HG03025 (cell line): Measurements from ENCODE around the gene MED15.
"Not testable (repeated sequence)": the region's sequence is repeated elsewhere in the genome, so short reads cannot be mapped to it uniquely, and the experiment has no call there.

ENCODE experiments used
- ATAC-seq: cut with Tn5 transposase; IDR thresholded peaks from one replicate; pipeline ENCODE4 v1.9.1; 2021; ENCODE audit warnings: mild to moderate bottlenecking, moderate library complexity; ENCODE audit not compliant: unreplicated experiment, low FRiP score

The MED15 gene

DNA sequence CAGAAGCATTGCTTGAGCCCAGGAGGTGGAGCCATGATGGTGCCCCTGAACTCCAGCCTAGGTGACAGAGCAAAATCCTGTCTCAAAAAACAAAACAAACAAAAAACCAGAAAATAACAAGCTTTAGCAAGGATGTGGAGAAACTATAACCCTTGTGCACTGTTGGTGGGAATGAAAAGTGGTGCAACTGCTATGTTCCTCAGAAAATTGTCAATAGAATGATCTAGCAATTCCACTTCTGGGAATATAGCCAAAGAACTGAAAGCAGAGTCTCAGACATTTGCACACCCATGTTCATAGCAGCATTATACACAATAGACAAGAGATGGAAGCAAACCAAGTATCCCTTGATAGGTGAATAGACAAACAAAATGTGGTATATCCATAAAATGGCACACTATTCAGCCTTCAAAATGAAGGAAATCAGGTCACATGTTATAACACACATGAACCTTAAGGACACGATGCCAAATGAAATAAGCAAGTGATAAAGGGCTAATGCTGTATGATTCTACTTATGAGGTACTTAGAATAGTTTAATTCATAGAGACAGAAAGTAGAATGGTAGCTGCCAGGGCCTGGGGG lies 27.7 kb upstream of the MED15 start:
- no peak for ATAC-seq

DNA sequence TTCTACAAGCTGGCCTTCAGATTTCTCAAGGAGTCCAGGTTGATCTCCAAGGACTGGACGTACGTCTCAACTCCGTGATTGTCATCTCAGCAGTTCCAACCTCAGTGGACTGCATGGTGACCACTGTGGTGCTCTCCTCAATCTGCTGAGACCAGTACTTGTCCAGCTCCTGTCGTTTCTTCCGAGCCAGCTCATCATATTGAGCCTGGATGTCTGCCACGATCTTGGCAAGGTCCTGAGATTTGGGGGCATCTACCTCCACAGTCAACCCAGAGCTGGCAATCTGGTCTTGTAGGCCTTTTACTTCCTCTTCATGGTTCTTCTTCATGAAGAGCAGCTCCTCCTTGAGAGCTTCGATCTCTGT lies 24.3 kb upstream of the MED15 start:
- ATAC-seq = not testable (repeated sequence)

DNA sequence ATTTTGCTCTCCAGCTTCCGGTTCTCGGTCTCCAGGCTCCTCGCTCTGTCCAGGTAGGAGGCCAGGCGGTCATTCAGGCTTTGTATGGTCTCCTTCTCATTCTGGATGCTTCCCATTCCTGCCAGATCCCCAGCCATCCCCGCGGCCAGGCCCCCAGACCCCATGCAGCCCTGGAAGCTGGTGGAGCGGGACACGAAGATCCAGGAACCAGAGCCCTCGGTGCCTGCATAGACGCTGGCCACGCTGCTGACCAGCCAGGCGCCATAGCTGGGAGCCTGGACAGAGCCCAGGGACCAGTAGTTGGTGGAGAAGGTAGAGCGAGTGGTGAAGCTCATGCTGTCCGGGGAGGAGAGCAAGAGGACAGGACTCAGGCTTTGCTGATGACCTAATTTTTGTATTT lies 23.6 kb upstream of the MED15 start:
- ATAC-seq = no peak

DNA sequence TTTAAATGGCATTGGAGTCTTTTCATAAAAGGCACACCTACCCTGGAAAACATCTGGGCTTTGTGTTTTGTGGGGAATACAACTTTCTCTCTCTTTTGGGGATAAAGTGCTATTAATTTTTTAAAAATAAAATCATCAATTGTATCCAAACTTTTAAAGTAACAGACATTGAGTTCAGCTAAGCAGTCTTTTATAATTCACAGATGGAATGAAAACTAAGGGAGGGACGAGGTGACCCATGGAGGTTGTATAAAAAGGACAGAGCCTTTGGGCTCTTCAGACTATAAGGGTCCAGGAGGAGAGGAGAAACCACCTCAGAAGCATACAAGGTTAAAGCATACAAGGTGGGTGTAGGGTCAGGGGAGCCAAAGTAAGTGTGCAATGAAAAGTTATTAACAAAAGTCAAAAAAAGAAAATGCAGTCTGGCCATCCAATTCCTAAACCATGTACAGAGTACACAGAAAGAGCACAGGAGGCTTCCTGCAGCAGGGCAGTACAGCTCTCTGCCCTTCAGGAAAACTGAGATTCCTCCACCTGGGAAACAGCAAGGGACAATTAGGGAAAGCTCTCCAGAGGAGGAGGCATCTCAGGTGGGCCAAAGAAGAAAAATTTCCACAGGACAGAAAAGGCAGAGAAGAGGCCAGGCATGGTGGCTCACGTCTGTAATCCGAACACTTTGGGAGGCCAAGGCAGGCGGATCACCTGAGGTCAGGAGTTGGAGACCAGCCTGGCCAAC lies 22.3 kb upstream of the MED15 start:
- no peak for ATAC-seq

DNA sequence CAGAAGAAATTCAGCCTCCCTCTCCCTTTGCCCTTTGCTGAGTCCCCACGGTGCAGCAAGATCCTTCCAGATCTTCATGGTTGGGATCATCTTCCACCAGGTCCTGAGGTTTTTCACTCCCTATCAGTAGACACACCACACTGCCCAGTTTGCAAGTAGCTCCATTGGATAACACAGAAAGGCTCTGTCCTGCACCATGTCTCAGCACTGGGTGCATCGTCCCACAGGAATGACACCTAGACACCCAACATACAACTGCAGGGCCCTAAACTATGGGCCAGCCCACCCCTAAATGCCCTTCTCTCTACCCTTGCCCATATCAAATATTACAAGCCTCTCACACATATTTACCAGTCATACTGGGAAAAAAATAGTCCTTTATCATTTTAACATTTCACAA lies 21.2 kb upstream of the MED15 start:
- ATAC-seq = no peak

DNA sequence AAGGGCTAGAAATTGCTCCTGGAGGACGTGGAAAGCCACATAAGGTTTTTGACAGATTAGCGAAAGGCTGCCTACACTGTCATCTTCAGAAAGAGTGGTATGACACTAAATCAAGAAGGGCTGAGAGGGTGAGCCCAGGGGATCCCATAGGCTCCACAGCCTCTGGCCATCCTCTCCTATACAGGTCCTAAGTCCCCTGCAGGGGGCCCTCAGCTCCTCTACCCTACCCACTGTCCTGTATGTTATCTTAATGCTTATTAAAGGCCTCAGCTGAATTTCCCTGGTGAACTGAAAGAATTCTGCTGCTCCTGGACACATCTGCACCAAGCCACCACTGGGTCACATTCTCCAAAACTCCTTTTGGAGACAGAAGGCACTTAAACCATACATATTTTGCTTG lies 19.7 kb upstream of the MED15 start:
- no peak for ATAC-seq

DNA sequence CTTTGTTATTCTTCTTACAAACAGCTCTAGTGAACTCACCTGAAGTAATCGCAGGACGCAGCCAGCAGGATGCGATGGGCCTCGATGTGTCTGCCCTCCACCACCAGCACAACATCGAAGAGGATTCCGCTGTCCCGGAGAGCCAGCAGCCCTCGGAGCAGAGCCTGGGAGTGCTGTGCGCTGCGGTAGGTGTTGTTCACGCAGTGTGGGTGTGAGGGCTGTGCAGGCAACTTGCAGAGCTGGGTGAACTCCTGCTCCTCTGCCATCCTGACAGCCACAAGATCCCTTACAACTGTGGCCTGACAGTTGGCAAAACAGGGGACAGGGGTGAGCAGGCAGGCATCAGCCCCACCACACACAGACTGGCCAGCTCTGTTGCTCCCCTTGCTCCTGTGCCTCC lies 18.5 kb upstream of the MED15 start:
- ATAC-seq = no peak

DNA sequence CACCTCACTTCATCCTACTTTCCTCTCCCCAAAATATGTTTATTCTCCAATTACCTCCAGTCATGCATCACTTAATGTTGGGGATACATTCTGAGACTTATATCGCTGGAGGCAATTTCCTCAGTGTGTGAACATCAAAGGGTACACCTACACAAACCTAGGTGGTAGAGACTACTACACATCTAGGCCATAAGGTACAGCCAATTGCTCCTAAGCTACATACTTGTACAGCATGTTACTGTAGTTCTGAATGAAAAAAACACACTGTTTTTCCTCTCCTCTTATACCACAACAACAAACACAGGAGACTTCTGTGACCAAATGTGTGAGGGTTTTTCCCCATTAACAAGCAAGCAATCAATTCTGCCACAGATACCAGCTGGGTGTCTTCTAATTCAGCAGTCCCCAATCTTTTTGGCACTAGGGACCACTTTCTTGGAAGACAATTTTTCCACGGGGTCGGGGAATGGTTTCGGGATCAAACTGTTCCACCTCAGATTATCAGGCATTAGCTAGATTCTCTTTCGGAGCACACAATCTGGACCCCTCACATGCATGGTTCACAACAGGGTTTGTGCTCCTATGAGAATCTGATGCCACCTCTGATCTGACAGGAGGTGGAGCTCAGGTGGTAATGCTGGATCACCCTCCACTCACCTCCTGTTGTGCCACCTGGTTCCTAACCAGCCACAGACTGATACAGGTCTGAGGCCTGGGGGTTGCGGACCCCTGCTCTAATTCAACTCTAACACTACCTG lies 17.0 kb upstream of the MED15 start:
- ATAC-seq = no peak

DNA sequence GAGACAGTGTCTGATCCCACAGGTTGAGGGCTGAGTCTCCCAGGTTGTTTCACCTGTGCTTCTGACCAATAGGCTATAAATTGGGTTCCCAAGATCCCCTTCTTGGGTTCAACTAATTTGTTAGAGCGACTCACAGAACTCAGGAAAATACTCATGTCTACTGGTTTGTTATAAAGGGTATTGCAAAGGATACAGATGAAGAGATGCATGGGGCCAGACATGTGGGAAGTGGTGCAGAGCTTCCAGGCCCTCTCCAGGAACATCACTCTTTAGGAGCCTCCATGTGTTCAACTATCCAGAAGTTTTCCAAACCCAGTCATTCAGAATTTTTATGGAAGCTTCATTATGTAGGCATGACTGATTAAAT lies 16.5 kb upstream of the MED15 start:
- ATAC-seq = no peak

DNA sequence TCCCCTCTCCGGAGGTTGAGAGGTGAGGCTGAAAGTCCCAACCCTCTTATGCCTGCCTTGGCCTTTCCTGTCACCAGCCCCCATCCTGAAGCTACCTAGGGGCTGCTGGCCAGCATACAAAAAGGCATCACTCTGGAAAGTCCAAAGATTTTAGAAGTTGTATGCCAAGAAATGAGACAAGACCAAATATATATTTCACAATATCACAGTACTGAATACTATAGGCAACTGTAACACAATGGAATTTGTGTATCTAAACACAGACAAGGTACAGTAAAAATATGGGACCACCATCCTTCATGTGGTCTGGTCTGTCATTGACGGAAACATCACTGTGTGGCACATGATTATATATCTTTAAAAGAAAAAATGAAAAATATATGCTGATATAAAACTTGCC lies 16.1 kb upstream of the MED15 start:
- ATAC-seq = no peak

DNA sequence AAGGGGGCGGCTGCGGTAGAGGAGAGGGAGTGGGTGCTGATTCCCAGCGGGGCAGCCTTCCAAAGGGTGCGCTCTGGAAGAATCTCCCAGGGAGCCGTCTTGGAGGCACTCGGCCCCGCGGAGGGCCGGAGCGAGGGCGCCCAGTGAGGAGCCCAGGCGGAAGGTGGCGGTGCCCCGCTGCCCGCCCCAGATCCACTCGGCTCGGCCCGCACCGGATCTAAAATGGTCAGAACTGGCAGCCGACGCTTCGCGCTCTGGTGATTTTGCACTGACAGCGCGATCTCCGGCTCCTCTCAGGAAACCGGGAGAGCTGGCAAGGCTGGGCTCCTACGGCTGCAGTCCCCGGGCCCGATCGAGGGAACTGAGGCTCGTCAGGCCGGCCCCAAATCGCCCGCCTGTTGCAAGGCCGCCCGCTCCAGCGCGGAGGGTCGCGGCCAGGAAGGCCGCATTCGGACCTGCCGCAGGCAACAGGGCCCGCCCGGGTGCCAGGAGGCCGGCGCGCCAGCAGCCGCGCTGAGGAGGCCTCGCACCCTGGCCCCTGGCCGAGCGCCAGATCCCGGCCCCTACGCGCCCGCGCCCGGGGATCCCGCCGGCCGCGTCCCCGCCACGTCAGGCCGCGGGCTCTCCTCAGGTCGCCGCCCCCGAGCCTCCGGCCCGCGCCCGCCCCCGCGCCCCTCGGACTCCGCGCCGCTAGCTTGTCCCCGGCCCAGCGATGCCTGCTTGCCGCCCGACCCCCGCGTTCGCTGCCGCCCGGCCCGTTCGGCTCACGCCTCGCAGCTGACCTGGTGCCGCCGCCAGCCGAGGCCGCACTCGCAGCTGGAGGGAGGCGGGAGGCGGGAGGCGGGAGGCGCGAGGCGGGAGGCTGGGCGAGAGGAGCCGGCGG lies 12.2 kb upstream of the MED15 start, which contains the start of gene KLHL22:
Gene KLHL22 (minus strand): TSS at position 818 of the 883 bp plus-strand sequence. CDS start 6,584 bp downstream, outside the sequence.
- peak; percentile 36 for ATAC-seq

DNA sequence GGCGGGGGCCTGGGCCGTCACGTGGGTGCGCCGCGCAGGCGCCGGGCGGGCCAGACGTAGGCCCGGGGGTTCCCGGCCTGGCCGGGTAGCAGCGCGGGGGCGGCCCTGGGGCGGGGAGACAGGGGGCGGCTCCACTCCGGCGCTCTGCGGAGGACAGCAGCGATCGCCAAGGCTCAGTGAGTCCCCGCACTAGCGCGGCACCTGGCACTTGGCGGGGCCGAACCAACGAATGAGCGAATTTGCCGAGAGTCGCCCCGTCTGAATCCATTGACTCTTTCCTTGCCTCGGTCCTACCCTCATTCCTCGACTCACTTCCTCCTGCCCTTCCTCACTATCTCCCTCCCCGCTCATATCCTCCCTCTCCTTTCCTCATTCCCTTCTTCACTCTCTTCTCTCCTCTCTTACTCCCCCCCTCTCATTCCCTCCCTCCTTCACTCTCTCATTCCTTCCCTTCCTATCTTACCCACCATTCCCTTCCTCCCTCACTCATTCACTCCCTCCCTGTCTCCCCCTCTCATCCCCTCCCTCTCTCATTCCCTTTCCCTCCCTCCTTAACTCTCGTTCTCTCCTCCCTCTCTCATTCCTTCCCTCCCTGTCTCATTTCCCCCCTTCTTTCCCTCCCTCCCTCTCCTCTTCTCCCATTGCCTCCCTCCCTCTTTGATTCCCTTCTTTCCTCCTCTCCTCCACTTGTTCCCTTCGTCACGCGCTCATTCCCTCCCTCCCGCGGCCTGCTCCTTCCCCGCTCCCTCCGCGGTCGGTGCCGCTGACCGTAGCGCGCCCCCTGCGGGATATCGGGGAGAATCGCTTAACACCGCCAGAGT lies 11.3 kb upstream of the MED15 start:
- ATAC-seq = peak; percentile 69

DNA sequence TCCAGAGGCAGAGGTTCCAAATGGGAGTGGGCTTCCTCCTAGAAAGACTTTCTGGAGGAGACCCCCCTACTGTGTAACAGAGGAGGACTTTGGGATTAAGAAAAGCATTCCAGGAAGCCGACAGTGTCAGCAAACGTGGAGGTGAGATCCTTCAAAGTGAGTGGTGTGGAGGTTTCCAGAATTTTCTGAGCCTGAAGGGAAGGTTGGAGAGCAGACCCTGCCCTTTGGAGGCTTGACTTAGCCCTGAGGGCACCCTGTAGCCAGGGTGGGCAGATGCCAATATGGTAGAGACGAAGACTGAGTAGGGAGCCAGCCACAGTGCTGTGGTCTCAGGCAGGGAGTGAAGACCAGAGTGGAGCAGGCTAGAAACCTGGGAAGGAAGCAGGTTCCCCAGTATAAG lies 10.0 kb upstream of the MED15 start:
- ATAC-seq = no peak

DNA sequence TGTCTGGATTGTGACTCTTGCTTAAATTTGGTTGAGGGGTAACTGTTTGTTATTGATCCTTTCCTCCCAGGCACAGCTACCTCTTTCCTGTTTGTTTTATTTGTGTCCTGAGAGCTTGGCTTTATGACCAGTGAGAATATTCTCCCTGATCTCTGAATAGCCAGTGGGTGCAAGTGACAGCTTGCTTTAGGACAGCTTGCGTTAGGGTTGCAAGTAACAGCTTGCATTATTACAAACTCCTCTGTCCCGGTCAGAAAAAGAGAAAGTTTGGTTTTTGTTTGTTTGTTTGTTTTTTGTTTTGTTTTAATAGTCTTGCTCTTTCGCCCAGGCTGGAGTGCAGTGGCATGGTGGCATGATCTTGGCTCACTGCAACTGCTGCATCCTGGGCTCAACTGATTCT lies 8.5 kb upstream of the MED15 start:
- no peak for ATAC-seq

DNA sequence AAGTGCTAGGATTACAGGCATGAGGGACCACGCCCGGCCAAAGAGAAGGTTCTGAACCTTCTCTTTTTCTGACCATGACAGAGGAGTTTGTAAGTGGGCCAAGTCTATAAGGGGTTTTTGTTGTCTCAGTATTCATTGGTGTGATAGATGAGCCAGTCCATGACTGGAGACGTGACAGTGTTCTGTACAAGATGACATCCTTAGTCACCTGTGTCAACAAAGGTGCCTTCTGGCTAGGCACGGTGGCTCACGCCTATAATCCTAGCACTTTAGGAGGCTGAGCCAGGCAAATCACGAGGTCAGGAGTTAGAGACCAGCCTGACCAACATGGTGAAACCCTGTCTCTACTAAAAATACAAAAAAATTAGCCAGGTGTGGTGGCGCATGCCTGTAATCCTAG lies 7.6 kb upstream of the MED15 start:
- no peak for ATAC-seq

DNA sequence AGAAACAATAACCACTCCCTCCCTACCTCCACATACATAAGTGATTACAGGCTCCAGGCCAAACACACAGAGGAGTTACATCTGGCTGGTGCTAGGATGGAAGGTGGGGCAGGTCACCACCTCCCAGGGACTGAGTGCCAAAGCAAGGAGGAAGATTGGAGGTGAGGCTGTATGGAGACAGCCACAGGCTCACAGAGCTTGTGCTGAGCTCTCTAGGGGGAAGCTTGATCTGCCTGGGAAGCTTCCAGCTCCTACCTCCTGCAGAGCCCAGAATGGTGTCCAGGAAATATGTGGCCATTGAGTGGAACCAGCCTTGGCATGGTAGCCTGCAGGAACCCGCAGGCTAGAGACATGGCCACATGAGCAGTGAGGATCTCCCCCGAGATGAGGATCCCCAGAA lies 3.6 kb upstream of the MED15 start:
- ATAC-seq = no peak

DNA sequence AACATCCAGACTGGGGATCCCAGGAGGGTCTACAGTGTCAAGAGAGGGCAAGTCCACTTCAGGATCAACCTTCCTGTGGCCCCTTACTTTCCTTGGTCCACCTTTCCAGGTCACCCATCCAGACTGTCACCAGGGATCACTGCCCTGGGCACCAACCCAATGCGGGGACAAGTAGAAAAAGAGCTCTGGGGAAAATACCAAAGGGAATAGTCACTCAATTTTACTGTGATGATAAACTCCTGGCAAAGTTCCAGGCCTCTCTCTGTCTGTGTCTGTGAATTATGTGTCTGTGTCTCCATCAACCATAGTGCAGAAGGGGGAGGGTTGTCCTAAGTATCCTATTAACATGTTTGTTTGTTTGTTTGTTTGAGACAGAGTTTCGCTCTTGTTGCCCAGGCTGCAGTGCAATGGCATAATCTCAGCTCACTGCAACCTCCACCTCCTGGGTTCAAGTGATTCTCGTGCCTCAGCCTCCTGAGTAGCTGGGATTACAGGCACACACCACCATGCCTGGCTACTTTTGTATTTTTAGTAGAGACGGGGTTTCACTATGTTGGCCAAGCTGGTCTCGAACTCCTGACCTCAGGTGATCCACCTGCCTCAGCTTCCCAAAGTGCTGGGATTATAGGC lies 3.0 kb upstream of the MED15 start:
- not testable (repeated sequence) for ATAC-seq

DNA sequence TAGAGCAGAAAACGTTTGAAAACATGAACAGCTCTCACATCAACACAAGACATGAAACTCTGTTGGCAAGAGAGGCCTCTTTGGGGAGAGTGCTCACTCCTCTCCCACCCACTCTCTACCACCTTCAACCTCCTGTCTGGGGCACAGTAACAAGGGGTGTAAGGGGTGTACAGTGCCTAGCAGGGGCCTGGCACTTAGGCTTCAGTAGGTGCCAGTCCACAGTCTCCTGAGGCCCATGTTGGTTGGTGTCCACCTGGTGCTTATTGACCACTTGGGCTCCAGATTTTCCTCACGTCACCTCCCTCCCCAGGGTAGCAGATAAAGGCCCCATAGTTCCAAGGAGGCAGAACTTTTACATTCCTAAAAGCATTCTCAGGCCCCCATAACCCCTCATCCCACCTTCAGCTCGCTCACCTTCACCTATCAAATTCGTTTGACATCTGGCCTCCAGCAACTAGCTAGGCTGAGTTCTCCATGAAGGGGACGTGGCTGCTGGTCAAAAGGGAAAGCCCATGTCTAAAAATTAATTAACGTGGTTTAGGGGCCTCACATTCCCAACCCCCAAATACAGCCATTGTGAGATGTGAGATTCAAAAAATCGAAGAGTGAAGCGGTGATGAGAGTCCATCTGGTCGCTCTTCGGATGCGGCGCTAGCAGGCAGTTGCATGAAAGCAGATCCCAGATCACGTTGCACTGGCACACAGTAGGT lies 712 bp upstream of the MED15 start:
- ATAC-seq = no peak
